Mesothelial cell of epicardium (in vitro differentiated cells): ENCODE results near the gene MYO15B. TPM values are rescaled to one million over a fixed set of nuclear protein-coding genes. Genes with fewer than 3 reads are reported as not detected.

Source experiments
- DNase-seq, 2 experiments: peaks; one replicate each; pipeline ENCODE4 v3.0.0; 2021; ENCODE audit warnings: low spot score in 2 of 2; ENCODE audit not compliant: unreplicated experiment in 2 of 2
- H3K27ac Mint-ChIP-seq: 2 replicates; pipeline ENCODE4 v1.8.0; 2021; ENCODE audit warnings: mixed read lengths
- H3K27me3 Mint-ChIP-seq: 2 replicates; pipeline ENCODE4 v1.8.0; 2021; ENCODE audit warnings: low read depth, mixed read lengths
- H3K36me3 Mint-ChIP-seq: 2 replicates; pipeline ENCODE4 v1.8.0; 2021; ENCODE audit warnings: mixed read lengths
- H3K4me1 Mint-ChIP-seq: 2 replicates; pipeline ENCODE4 v1.8.0; 2021; ENCODE audit warnings: mixed read lengths
- H3K4me3 Mint-ChIP-seq: 2 replicates; pipeline ENCODE4 v1.8.0; 2021; ENCODE audit warnings: mild to moderate bottlenecking, moderate library complexity, mixed read lengths
- H3K9me3 Mint-ChIP-seq: 2 replicates; pipeline ENCODE4 v1.8.0; 2021; ENCODE audit warnings: mixed read lengths
- total RNA-seq: library from RNA; stranded (reverse); gene quantifications from 3 replicates; pipeline ENCODE4 v1.2.1, GENCODE V29; 2021
- TF ChIP-seq, protein P1 (sequence below): fragments of 200-600 bp; sonication (generic); IDR thresholded peaks from one replicate; pipeline ENCODE4 v1.5.0; 2021; ENCODE audit warnings: antibody characterized with exemption; ENCODE audit not compliant: unreplicated experiment

MYO15B gene
- total RNA-seq, 1 donor from 2014 or later = 281 TPM

DNA sequence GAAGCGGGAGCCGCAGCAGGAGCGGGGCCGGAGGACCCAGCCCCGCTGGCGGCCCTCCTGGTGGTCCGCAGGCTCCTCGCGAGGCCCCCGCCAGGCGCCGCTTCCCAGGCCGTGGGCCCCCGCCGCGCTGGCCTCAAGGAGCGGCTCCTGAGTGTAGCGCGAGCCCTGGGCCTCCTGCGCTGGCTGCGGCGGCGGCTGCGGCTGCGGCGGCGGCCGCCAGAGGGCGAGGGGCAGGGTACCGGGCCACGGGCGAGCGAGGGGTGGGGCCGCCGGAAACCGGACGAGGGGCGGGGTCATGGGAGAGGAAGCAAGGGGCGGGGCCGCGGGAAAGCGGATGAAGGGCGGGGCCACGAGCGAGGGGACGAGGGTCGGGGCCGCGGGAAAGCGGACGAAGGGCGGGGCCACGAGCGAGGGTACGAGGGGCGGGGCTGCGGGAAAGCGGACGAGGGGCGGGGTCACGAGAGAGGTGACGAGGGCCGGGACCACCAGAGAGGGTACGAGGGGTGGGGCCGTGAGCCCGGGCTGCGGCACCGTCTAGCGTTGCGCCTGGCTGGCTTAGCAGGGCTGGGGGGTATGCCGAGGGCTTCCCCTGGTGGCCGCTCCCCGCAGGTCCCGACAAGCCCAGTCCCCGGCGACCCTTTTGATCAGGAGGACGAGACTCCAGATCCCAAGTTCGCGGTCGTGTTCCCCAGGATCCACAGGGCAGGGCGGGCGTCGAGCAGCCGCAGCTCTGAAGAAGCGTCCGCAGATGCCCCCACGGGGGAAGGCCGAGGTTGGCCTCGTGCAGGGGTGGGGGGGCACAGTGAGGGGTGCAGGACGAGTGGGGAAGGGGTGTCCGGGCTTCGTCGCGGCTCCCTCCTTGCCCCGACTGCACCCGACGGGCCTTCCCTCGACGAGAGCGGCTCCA is 1.7 kb downstream of the MYO15B start:
- Mint-ChIP-seq H3K9me3 (no peaks in the 10 kb centered on the region), H3K27me3 (peaks cover 3% of the 10 kb centered on the region)

DNA sequence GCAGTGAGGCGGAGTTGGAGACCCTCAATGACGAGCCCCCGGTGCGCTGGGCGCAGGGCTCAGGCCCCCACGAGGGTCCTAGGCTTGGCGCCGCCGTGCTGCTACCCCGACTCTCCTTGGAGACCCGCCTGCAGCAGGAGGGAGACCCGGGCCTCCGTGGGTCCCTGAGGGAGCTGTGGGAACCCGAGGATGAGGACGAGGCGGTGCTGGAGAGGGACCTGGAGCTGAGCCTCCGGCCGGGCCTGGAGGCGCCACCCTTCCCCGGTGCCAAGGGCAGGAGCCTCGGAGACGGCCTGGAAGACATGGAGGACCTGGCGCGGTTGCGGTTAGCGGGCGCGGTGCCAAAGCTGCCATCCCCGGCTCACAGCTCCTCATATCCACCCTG is 2.3 kb downstream of the MYO15B start:
- Mint-ChIP-seq H3K9me3 (no peaks in the 10 kb centered on the region), H3K27me3 (peaks cover 3% of the 10 kb centered on the region), H3K27ac (no peak overlapping the region), H3K4me1 (peaks cover 5% of the 10 kb centered on the region), H3K36me3 (no peaks in the 10 kb centered on the region), H3K4me3 (peak overlapping the region; percentile 42)
- DNase-seq = no peak
- TF ChIP-seq, protein P1, sequence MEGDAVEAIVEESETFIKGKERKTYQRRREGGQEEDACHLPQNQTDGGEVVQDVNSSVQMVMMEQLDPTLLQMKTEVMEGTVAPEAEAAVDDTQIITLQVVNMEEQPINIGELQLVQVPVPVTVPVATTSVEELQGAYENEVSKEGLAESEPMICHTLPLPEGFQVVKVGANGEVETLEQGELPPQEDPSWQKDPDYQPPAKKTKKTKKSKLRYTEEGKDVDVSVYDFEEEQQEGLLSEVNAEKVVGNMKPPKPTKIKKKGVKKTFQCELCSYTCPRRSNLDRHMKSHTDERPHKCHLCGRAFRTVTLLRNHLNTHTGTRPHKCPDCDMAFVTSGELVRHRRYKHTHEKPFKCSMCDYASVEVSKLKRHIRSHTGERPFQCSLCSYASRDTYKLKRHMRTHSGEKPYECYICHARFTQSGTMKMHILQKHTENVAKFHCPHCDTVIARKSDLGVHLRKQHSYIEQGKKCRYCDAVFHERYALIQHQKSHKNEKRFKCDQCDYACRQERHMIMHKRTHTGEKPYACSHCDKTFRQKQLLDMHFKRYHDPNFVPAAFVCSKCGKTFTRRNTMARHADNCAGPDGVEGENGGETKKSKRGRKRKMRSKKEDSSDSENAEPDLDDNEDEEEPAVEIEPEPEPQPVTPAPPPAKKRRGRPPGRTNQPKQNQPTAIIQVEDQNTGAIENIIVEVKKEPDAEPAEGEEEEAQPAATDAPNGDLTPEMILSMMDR = no peak

More for the DNA sequence above, 1.7 kb downstream of the MYO15B start:
- Mint-ChIP-seq H3K4me3 (peak overlapping the region; percentile 68), H3K36me3 (no peaks in the 10 kb centered on the region), H3K4me1 (peaks cover 5% of the 10 kb centered on the region), H3K27ac (no peak overlapping the region)
- TF ChIP-seq, protein P1 = peak; percentile 65
- peak; percentile 97 for DNase-seq

DNA sequence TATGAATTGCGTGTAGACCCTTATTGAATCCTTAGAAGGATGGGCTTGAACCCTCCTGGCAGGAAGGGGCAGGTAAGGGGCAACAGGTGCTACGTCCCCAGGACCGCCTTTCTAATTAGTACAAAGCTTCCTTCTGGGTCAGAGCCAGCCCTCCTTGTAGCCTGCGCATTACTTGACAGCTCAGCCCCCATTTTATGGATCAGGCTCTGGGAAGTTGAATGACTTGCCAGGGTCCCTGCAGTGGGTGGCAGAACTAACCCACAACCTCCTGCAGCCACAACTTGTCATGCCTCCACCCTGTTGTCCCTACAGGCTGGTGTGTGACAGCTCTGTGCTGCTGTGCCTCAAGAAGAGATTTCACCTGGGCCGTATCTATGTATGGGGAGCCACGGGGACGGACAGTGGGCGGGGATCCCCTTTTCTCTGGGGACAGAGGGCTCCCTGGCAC is 2.7 kb downstream of the MYO15B start:
- Mint-ChIP-seq H3K36me3 (no peaks in the 10 kb centered on the region), H3K4me1 (peaks cover 5% of the 10 kb centered on the region), H3K27ac (no peak overlapping the region), H3K4me3 (peak overlapping the region; percentile 42), H3K9me3 (no peaks in the 10 kb centered on the region), H3K27me3 (peaks cover 3% of the 10 kb centered on the region)
- DNase-seq = no peak
- TF ChIP-seq, protein P1 = no peak

DNA sequence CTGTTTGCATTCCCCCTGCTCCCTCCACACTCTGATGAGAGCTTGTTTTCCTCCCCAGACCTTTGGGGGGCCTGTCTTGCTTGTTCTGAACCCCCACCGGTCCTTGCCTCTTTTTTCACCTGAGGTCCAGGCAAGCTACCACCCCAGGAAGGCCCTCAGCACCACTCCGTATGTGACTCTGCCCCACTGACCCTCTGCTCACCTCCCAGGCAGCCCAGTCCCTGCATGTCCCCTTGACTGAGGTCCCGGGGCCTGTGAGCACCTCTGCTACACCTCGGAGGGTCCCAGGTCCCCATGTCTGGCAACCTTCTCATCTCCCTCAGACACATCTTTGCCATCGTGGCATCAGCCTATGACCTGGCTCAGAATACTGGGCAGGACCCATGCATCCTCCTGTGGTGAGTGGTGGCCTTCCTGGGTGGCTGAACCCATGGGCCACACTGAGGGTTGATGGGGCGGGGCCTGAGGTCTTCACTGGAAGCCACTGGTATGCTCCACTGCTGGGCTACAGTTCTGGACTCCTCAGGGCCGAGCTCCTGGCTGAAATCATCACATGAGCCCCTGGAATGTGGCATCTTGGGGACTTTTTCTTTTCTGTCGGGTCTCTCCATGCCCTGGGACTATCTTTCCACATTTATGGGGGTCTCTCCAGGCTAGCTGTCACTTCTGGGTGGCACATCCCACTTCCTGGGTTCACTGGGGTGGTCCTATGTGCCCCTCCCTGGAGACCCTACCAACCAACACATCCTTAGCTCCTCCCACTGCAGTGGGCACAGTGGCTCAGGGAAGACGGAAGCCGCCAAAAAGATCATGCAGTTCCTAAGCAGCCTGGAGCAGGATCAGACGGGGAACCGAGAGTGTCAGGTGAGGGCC is 3.5 kb downstream of the MYO15B start:
- no peaks in the 10 kb centered on the region for H3K36me3 Mint-ChIP-seq
- H3K27me3 Mint-ChIP-seq = peaks cover under 1% of the 10 kb centered on the region
- peaks cover 5% of the 10 kb centered on the region for H3K4me1 Mint-ChIP-seq
- peak overlapping the region; percentile 52 for H3K4me3 Mint-ChIP-seq
- no peaks in the 10 kb centered on the region for H3K9me3 Mint-ChIP-seq
- TF ChIP-seq, protein P1 = no peak
- DNase-seq = no peak
- no peak overlapping the region for H3K27ac Mint-ChIP-seq

DNA sequence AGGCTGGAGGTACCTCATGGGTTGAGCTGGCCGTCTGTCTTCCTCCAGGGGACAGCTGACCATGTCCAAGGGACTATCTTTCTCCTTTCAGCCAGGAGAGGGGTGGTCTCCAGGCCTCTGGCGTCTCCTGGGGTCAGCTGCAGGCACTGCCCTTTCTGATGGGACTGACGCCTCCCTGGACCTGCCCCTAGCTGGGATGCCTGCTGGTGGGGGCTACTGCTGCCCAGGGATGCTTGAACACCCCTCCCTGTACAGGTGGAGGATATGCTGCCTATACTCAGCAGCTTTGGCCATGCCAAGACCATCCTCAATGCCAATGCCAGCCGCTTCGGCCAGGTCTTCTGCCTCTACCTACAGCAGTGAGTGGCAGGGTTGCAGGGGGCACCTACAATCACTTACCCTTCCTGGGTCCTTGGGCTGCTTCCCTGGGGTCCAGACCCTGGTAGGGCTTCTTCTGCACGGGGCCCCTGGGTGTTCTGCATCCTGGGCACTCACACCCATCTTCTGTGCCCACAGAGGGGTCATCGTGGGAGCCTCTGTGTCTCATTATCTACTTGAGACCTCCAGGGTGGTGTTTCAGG is 4.2 kb downstream of the MYO15B start:
- H3K27me3 Mint-ChIP-seq = no peaks in the 10 kb centered on the region
- no peak for DNase-seq
- no peak overlapping the region for H3K4me3 Mint-ChIP-seq
- H3K4me1 Mint-ChIP-seq = peaks cover 5% of the 10 kb centered on the region
- no peaks in the 10 kb centered on the region for H3K36me3 Mint-ChIP-seq
- H3K9me3 Mint-ChIP-seq = no peaks in the 10 kb centered on the region
- TF ChIP-seq, protein P1 = no peak
- H3K27ac Mint-ChIP-seq = no peak overlapping the region
